Activated naive CD8-positive, alpha-beta T cell treated with anti-CD3 and anti-CD28 coated beads, Interleukin-2, amount 10 ng/mL, durations not matched to agents 7 days and 5 days (primary cell): ENCODE results near the gene KDM5C. TPM values are rescaled to one million over a fixed set of nuclear protein-coding genes. Genes with fewer than 3 reads are reported as not detected.

Source experiments
- ATAC-seq: fragments of 150-1000 bp; cut with Tn5 transposase; one replicate; pipeline ENCODE4 v1.10.0; 2021; ENCODE audit warnings: low read depth, moderate library complexity
- POLR2A ChIA-PET: fragments of 350-600 bp; sonication (Branson Sonifier 250); formaldehyde crosslinking; loops from one replicate; lab custom pipeline; 2021; ENCODE audit warnings: antibody characterized with exemption; lab: Charles Lee
- DNase-seq: peaks from one replicate; pipeline ENCODE4 v3.0.0; 2021
- H3K27ac Mint-ChIP-seq: one replicate; pipeline ENCODE4 v1.8.0; 2022; ENCODE audit warnings: mild to moderate bottlenecking, mixed read lengths
- H3K27me3 Mint-ChIP-seq: one replicate; pipeline ENCODE4 v1.8.0; 2022; ENCODE audit warnings: mild to moderate bottlenecking, moderate library complexity, mixed read lengths
- H3K36me3 Mint-ChIP-seq: one replicate; pipeline ENCODE4 v1.8.0; 2021; ENCODE audit warnings: mild to moderate bottlenecking, mixed read lengths
- H3K4me1 Mint-ChIP-seq: one replicate; pipeline ENCODE4 v1.8.0; 2021; ENCODE audit warnings: mixed read lengths
- H3K4me3 Mint-ChIP-seq: one replicate; pipeline ENCODE4 v1.8.0; 2022; ENCODE audit warnings: mild to moderate bottlenecking, moderate library complexity, mixed read lengths
- H3K9me3 Mint-ChIP-seq: one replicate; pipeline ENCODE4 v1.8.0; 2021; ENCODE audit warnings: mixed read lengths
- total RNA-seq, 2 experiments: library from RNA; stranded (reverse); gene quantifications; one replicate each; pipeline ENCODE4 v1.2.3, GENCODE V29; 2021

The KDM5C gene
- total RNA-seq, 2 experiments from 2014 or later: 97.8 to 108 TPM

- H3K27me3 Mint-ChIP-seq: peaks cover 2% of the 10 kb centered on the region
- no peak for DNase-seq
- POLR2A ChIA-PET: no interaction called here
- H3K27ac Mint-ChIP-seq: no peak overlapping the region
- H3K9me3 Mint-ChIP-seq: no peaks in the 10 kb centered on the region
- H3K4me1 Mint-ChIP-seq: peaks cover 16% of the 10 kb centered on the region
- no peak for ATAC-seq
- H3K36me3 Mint-ChIP-seq: no peaks in the 10 kb centered on the region
- H3K4me3 Mint-ChIP-seq: no peak overlapping the region
Measured at GRCh38 chrX:53257670-53258423, 32.8 kb upstream of the KDM5C start.

- no peaks in the 10 kb centered on the region for H3K36me3 Mint-ChIP-seq
- POLR2A ChIA-PET: no interaction called here
- H3K9me3 Mint-ChIP-seq: no peaks in the 10 kb centered on the region
- H3K27ac Mint-ChIP-seq: no peak overlapping the region
- no peak for ATAC-seq
- H3K27me3 Mint-ChIP-seq: peaks cover 2% of the 10 kb centered on the region
- peaks cover 12% of the 10 kb centered on the region for H3K4me1 Mint-ChIP-seq
- H3K4me3 Mint-ChIP-seq: no peak overlapping the region
- no peak for DNase-seq
Measured at GRCh38 chrX:53257166-53257565, 32.2 kb upstream of the KDM5C start.

GRCh38 chrX:53256446-53257041, 31.5 kb upstream of the KDM5C start:
- Mint-ChIP-seq H3K36me3 (no peaks in the 10 kb centered on the region), H3K27ac (no peak overlapping the region), H3K4me3 (no peak overlapping the region), H3K27me3 (peaks cover 2% of the 10 kb centered on the region), H3K4me1 (peaks cover 6% of the 10 kb centered on the region), H3K9me3 (no peaks in the 10 kb centered on the region)
- ATAC-seq (no peak), DNase-seq (no peak)
- POLR2A ChIA-PET: no interaction called here

- Mint-ChIP-seq H3K27me3 (peaks cover under 1% of the 10 kb centered on the region), H3K4me3 (no peak overlapping the region), H3K27ac (no peak overlapping the region), H3K9me3 (no peaks in the 10 kb centered on the region), H3K4me1 (peaks cover 2% of the 10 kb centered on the region), H3K36me3 (no peaks in the 10 kb centered on the region)
- POLR2A ChIA-PET: no interaction called here
- ATAC-seq (no peak), DNase-seq (no peak)
Measured at GRCh38 chrX:53255738-53256191, 30.8 kb upstream of the KDM5C start.

- Mint-ChIP-seq H3K36me3 (no peaks in the 10 kb centered on the region), H3K27me3 (no peaks in the 10 kb centered on the region), H3K27ac (no peak overlapping the region), H3K4me1 (no peaks in the 10 kb centered on the region), H3K4me3 (no peak overlapping the region), H3K9me3 (no peaks in the 10 kb centered on the region)
- DNase-seq: no peak
- ATAC-seq: no peak
- POLR2A ChIA-PET: no interaction called here
Measured at GRCh38 chrX:53254570-53255461, 29.8 kb upstream of the KDM5C start.

GRCh38 chrX:53253293-53254020, 28.4 kb upstream of the KDM5C start:
- no peaks in the 10 kb centered on the region for H3K9me3 Mint-ChIP-seq
- H3K4me3 Mint-ChIP-seq: no peak overlapping the region
- H3K36me3 Mint-ChIP-seq: no peaks in the 10 kb centered on the region
- no peak for DNase-seq
- H3K27ac Mint-ChIP-seq: no peak overlapping the region
- H3K4me1 Mint-ChIP-seq: no peaks in the 10 kb centered on the region
- H3K27me3 Mint-ChIP-seq: no peaks in the 10 kb centered on the region
- no peak for ATAC-seq
- POLR2A ChIA-PET: no interaction called here

- no peak for ATAC-seq
- no peak overlapping the region for H3K4me3 Mint-ChIP-seq
- H3K4me1 Mint-ChIP-seq: no peaks in the 10 kb centered on the region
- POLR2A ChIA-PET: no interaction called here
- no peak overlapping the region for H3K27ac Mint-ChIP-seq
- no peak for DNase-seq
- no peaks in the 10 kb centered on the region for H3K9me3 Mint-ChIP-seq
- peaks cover 2% of the 10 kb centered on the region for H3K27me3 Mint-ChIP-seq
- H3K36me3 Mint-ChIP-seq: no peaks in the 10 kb centered on the region
Measured at GRCh38 chrX:53251307-53251706, 26.3 kb upstream of the KDM5C start.

GRCh38 chrX:53250556-53250955, 25.5 kb upstream of the KDM5C start:
- no peak for ATAC-seq
- H3K36me3 Mint-ChIP-seq: no peaks in the 10 kb centered on the region
- DNase-seq: no peak
- no peaks in the 10 kb centered on the region for H3K9me3 Mint-ChIP-seq
- H3K4me3 Mint-ChIP-seq: no peak overlapping the region
- POLR2A ChIA-PET: no interaction called here
- H3K27me3 Mint-ChIP-seq: peaks cover 5% of the 10 kb centered on the region
- no peak overlapping the region for H3K27ac Mint-ChIP-seq
- no peaks in the 10 kb centered on the region for H3K4me1 Mint-ChIP-seq

GRCh38 chrX:53249408-53250042, 24.5 kb upstream of the KDM5C start:
- POLR2A ChIA-PET: no interaction called here
- Mint-ChIP-seq H3K9me3 (no peaks in the 10 kb centered on the region), H3K4me1 (no peaks in the 10 kb centered on the region), H3K27ac (no peak overlapping the region), H3K36me3 (no peaks in the 10 kb centered on the region), H3K4me3 (no peak overlapping the region), H3K27me3 (peaks cover 5% of the 10 kb centered on the region)
- DNase-seq: no peak
- ATAC-seq: no peak

- Mint-ChIP-seq H3K36me3 (no peaks in the 10 kb centered on the region), H3K9me3 (no peaks in the 10 kb centered on the region), H3K4me3 (no peak overlapping the region), H3K27ac (no peak overlapping the region), H3K27me3 (peaks cover 5% of the 10 kb centered on the region), H3K4me1 (no peaks in the 10 kb centered on the region)
- no peak for ATAC-seq
- POLR2A ChIA-PET: no interaction called here
- DNase-seq: no peak
Measured at GRCh38 chrX:53247928-53248327, 22.9 kb upstream of the KDM5C start.

- DNase-seq (no peak), ATAC-seq (no peak)
- H3K27me3 Mint-ChIP-seq: peaks cover 5% of the 10 kb centered on the region
- H3K36me3 Mint-ChIP-seq: no peaks in the 10 kb centered on the region
- no peaks in the 10 kb centered on the region for H3K4me1 Mint-ChIP-seq
- H3K27ac Mint-ChIP-seq: no peak overlapping the region
- POLR2A ChIA-PET: interaction anchor here (1.0 kb wide), 1 partner anchor 21 kb away, joined by 3 read pairs; the partner anchor contains the start of gene KDM5C
- H3K9me3 Mint-ChIP-seq: no peaks in the 10 kb centered on the region
- no peak overlapping the region for H3K4me3 Mint-ChIP-seq
Measured at GRCh38 chrX:53246231-53246630, 21.2 kb upstream of the KDM5C start.

GRCh38 chrX:53244610-53245009, 19.6 kb upstream of the KDM5C start:
- POLR2A ChIA-PET: interaction anchor here (0.7 kb wide), 1 partner anchor 1936 kb away, joined by 3 read pairs; no protein-coding TSS in a partner anchor
- no peak overlapping the region for H3K27ac Mint-ChIP-seq
- H3K9me3 Mint-ChIP-seq: no peaks in the 10 kb centered on the region

More at GRCh38 chrX:53244610-53245009, 19.6 kb upstream of the KDM5C start:
- ATAC-seq (no peak), DNase-seq (no peak)
- Mint-ChIP-seq H3K4me1 (no peaks in the 10 kb centered on the region), H3K36me3 (no peaks in the 10 kb centered on the region), H3K4me3 (no peak overlapping the region), H3K27me3 (peaks cover 5% of the 10 kb centered on the region)
